Esophagus squamous epithelium (tissue), 4 donors: ENCODE data around the gene OSBPL5.

Experiments
- POLR2A ChIP-seq, 4 donors: fragments of 450-650 bp; IDR thresholded peaks; one replicate each; pipeline ENCODE4 v1.6.1; 2017; ENCODE audit warnings: antibody characterized with exemption in 4 of 4, mild to moderate bottlenecking in 4 of 4, moderate library complexity in 3 of 4
- TF ChIP-seq, protein P1 (sequence below), 6 experiments: fragments of 450-650 bp in 4 of 6; fragments of 200-600 bp in 2 of 6; sonication (generic) in 2 of 6; IDR thresholded peaks; one replicate each; pipeline ENCODE4 v1.5.1; 2016 to 2019; ENCODE audit warnings: antibody characterized with exemption in 6 of 6, mild to moderate bottlenecking in 4 of 6, moderate library complexity in 4 of 6

- TF ChIP-seq, protein P1, sequence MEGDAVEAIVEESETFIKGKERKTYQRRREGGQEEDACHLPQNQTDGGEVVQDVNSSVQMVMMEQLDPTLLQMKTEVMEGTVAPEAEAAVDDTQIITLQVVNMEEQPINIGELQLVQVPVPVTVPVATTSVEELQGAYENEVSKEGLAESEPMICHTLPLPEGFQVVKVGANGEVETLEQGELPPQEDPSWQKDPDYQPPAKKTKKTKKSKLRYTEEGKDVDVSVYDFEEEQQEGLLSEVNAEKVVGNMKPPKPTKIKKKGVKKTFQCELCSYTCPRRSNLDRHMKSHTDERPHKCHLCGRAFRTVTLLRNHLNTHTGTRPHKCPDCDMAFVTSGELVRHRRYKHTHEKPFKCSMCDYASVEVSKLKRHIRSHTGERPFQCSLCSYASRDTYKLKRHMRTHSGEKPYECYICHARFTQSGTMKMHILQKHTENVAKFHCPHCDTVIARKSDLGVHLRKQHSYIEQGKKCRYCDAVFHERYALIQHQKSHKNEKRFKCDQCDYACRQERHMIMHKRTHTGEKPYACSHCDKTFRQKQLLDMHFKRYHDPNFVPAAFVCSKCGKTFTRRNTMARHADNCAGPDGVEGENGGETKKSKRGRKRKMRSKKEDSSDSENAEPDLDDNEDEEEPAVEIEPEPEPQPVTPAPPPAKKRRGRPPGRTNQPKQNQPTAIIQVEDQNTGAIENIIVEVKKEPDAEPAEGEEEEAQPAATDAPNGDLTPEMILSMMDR (IDR thresholded peaks at IDR 0.05): no peak
- no peak for TF ChIP-seq POLR2A (IDR thresholded peaks at IDR 0.05)
Measured at GRCh38 chr11:3162410-3163240, 2.5 kb downstream of the OSBPL5 start.
